HG03378 (cell line): ENCODE results near the gene PCDH10.

Experiments
- ATAC-seq: cut with Tn5 transposase; IDR thresholded peaks from one replicate; pipeline ENCODE4 v1.9.1; 2021; ENCODE audit warnings: mild to moderate bottlenecking, moderate library complexity; ENCODE audit not compliant: unreplicated experiment

The PCDH10 gene

GRCh38 chr4:133148690-133149363 is at the start of gene PCDH10:
TSS of gene PCDH10 (plus strand) at chr4:133149294. CDS start at chr4:133150141, 847 bp downstream.
- ATAC-seq: no peak

GRCh38 chr4:133102043-133102442 is 47.1 kb upstream of the PCDH10 start:
- ATAC-seq: no peak

- ATAC-seq: no peak
Measured at GRCh38 chr4:133102612-133103409, 46.3 kb upstream of the PCDH10 start.

- ATAC-seq: no peak
Measured at GRCh38 chr4:133112641-133113040, 36.5 kb upstream of the PCDH10 start.

GRCh38 chr4:133124746-133125145 is 24.3 kb upstream of the PCDH10 start:
- no peak for ATAC-seq

GRCh38 chr4:133127500-133127899 is 21.6 kb upstream of the PCDH10 start:
- ATAC-seq: no peak

- ATAC-seq: no peak
Measured at GRCh38 chr4:133129237-133129636, 19.9 kb upstream of the PCDH10 start.

GRCh38 chr4:133130171-133130570 is 18.9 kb upstream of the PCDH10 start:
- no peak for ATAC-seq

- no peak for ATAC-seq
Measured at GRCh38 chr4:133131829-133132460, 17.1 kb upstream of the PCDH10 start.

GRCh38 chr4:133136833-133137232 is 12.3 kb upstream of the PCDH10 start:
- no peak for ATAC-seq

GRCh38 chr4:133137571-133137970 is 11.5 kb upstream of the PCDH10 start:
- ATAC-seq: no peak

GRCh38 chr4:133143775-133144430 is 5.2 kb upstream of the PCDH10 start:
- no peak for ATAC-seq

GRCh38 chr4:133145241-133145640 is 3.9 kb upstream of the PCDH10 start:
- no peak for ATAC-seq

GRCh38 chr4:133145758-133146573 is 3.1 kb upstream of the PCDH10 start:
- ATAC-seq: no peak

- peak; percentile 55 for ATAC-seq
Measured at GRCh38 chr4:133146574-133147241, 2.4 kb upstream of the PCDH10 start.

GRCh38 chr4:133147286-133147821 is 1.7 kb upstream of the PCDH10 start:
- no peak for ATAC-seq

GRCh38 chr4:133147921-133148689 is 989 bp upstream of the PCDH10 start:
- no peak for ATAC-seq

GRCh38 chr4:133149364-133149695 is 236 bp downstream of the PCDH10 start:
- ATAC-seq: no peak

GRCh38 chr4:133149932-133150471 is 908 bp downstream of the PCDH10 start:
- no peak for ATAC-seq
